HepG2 (cell line): ENCODE data around the gene NUBPL. TPM values are rescaled to one million over a fixed set of nuclear protein-coding genes. Genes with fewer than 3 reads are reported as not detected.

Experiments
- GMEB2 ChIP-seq: IDR thresholded peaks from 2 replicates; pipeline ENCODE4 v1.6.1; 2016; ENCODE audit warnings: missing biosample characterization, missing genetic modification reagents, low read depth
- HNRNPK ChIP-seq: fragments of 200-400 bp; formaldehyde crosslinking; IDR thresholded peaks from 2 replicates; pipeline ENCODE4 v1.6.1; 2018; ENCODE audit warnings: low read length, low read depth, moderate library complexity, mild to moderate bottlenecking; ENCODE audit not compliant: poor library complexity, severe bottlenecking
- NFRKB ChIP-seq: fragments of 450-650 bp; IDR thresholded peaks from 2 replicates; pipeline ENCODE4 v1.6.1; 2017
- PAX8 ChIP-seq: sonication (generic); formaldehyde crosslinking; IDR thresholded peaks from 2 replicates; pipeline ENCODE4 v1.8.0; 2022; ENCODE audit warnings: mild to moderate bottlenecking, missing genetic modification reagents, borderline replicate concordance
- PLSCR1 ChIP-seq: sonication (generic); formaldehyde crosslinking; IDR thresholded peaks from 2 replicates; pipeline ENCODE4 v1.5.0; 2020; ENCODE audit warnings: missing genetic modification reagents, mild to moderate bottlenecking, borderline replicate concordance
- POGZ ChIP-seq: sonication (generic); formaldehyde crosslinking; IDR thresholded peaks from 2 replicates; pipeline ENCODE4 v1.4.0; 2020; ENCODE audit warnings: mild to moderate bottlenecking, missing genetic modification reagents
- RFX3 ChIP-seq: IDR thresholded peaks from 2 replicates; pipeline ENCODE4 v1.6.1; 2016; ENCODE audit warnings: missing biosample characterization, missing genetic modification reagents
- RORA ChIP-seq: sonication (generic); formaldehyde crosslinking; IDR thresholded peaks from 2 replicates; pipeline ENCODE4 v1.5.0; 2020; ENCODE audit warnings: mild to moderate bottlenecking, missing genetic modification reagents, moderate library complexity
- TBX2 ChIP-seq: sonication (generic); formaldehyde crosslinking; IDR thresholded peaks from 2 replicates; pipeline ENCODE4 v1.5.0; 2020; ENCODE audit warnings: missing genetic modification reagents, mild to moderate bottlenecking, borderline replicate concordance
- YEATS2 ChIP-seq: sonication (generic); formaldehyde crosslinking; IDR thresholded peaks from 2 replicates; pipeline ENCODE4 v1.4.0; 2020; ENCODE audit warnings: missing genetic modification reagents, borderline replicate concordance
- ZNF746 ChIP-seq: sonication (generic); formaldehyde crosslinking; IDR thresholded peaks from 2 replicates; pipeline ENCODE4 v1.8.0; 2022; ENCODE audit warnings: mild to moderate bottlenecking, missing genetic modification reagents
- polyA plus RNA-seq, 8 experiments: library from polyadenylated mRNA; depleted of rRNA in 3 of 8; stranded (reverse) in 7 of 8; unstranded in 1 of 8; fragments of >200 nt; fragmentation: Illumina TruSeq in 4 of 8; extraction: Trizol in 4 of 8; gene quantifications; 2 replicates each; pipeline versions ENCODE4 v1.2.1 to v1.2.3, GENCODE V29; 2011 to 2016; ENCODE audit warnings: low read depth in 4 of 8, missing spikeins in 1 of 8, mixed read lengths in 1 of 8; ENCODE audit not compliant: insufficient read depth in 1 of 8
- total RNA-seq, 5 experiments: library from RNA; depleted of rRNA; stranded (reverse); fragments of >200 nt; fragmentation: Illumina TruSeq; extraction: Trizol; gene quantifications; 2 replicates each; pipeline ENCODE4 v1.2.3, GENCODE V29; 2016; ENCODE audit warnings: low read depth in 1 of 5
- TF ChIP-seq, protein P1 (sequence below): sonication (generic); formaldehyde crosslinking; IDR thresholded peaks from 2 replicates; pipeline ENCODE4 v1.5.1; 2020; ENCODE audit warnings: mild to moderate bottlenecking, missing genetic modification reagents, moderate library complexity
- TF ChIP-seq, protein P2 (sequence below): sonication (generic); formaldehyde crosslinking; conservative IDR thresholded peaks from 2 replicates; pipeline ENCODE4 v1.8.0; 2022; ENCODE audit warnings: mild to moderate bottlenecking, moderate library complexity, missing genetic modification reagents
- TF ChIP-seq, protein P3 (sequence below): IDR thresholded peaks from 2 replicates; pipeline ENCODE4 v1.6.1; 2016; ENCODE audit warnings: low read depth, missing genetic modification reagents, missing compliant biosample characterization

Gene NUBPL
- total and polyA plus RNA-seq, 2 of the 13 experiments (the other 11 are each of a cell fraction or from before 2014, with no cell fraction given), result 21.3 to 44.1 TPM

GRCh38 chr14:31717294-31718085 lies 156.3 kb downstream of the NUBPL start (continued):
- TF ChIP-seq GMEB2 (CRISPR knock-in tag) (no peak), RFX3 (CRISPR knock-in tag) (peak; percentile 74), RORA (CRISPR knock-in tag) (no peak), TBX2 (peak; percentile 52; the same call in 1 of the 2 replicates), POGZ (CRISPR knock-in tag) (peak; percentile 98), NFRKB (no peak), ZNF746 (CRISPR knock-in tag) (no peak; the same call in 1 of the 2 replicates), HNRNPK (no peak), PLSCR1 (CRISPR knock-in tag) (no peak), PAX8 (no peak), YEATS2 (CRISPR knock-in tag) (peak; percentile 76; the same call in 1 of the 2 replicates)
- TF ChIP-seq, protein P1, sequence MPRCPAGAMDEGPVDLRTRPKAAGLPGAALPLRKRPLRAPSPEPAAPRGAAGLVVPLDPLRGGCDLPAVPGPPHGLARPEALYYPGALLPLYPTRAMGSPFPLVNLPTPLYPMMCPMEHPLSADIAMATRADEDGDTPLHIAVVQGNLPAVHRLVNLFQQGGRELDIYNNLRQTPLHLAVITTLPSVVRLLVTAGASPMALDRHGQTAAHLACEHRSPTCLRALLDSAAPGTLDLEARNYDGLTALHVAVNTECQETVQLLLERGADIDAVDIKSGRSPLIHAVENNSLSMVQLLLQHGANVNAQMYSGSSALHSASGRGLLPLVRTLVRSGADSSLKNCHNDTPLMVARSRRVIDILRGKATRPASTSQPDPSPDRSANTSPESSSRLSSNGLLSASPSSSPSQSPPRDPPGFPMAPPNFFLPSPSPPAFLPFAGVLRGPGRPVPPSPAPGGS, result 0 out of 2 replicates have a peak, but pooled peaks have one; percentile 42
- TF ChIP-seq, protein P2, sequence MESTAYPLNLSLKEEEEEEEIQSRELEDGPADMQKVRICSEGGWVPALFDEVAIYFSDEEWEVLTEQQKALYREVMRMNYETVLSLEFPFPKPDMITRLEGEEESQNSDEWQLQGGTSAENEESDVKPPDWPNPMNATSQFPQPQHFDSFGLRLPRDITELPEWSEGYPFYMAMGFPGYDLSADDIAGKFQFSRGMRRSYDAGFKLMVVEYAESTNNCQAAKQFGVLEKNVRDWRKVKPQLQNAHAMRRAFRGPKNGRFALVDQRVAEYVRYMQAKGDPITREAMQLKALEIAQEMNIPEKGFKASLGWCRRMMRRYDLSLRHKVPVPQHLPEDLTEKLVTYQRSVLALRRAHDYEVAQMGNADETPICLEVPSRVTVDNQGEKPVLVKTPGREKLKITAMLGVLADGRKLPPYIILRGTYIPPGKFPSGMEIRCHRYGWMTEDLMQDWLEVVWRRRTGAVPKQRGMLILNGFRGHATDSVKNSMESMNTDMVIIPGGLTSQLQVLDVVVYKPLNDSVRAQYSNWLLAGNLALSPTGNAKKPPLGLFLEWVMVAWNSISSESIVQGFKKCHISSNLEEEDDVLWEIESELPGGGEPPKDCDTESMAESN (CRISPR knock-in tag), result peak; percentile 57; the same call in 1 of the 2 replicates
- TF ChIP-seq, protein P3, sequence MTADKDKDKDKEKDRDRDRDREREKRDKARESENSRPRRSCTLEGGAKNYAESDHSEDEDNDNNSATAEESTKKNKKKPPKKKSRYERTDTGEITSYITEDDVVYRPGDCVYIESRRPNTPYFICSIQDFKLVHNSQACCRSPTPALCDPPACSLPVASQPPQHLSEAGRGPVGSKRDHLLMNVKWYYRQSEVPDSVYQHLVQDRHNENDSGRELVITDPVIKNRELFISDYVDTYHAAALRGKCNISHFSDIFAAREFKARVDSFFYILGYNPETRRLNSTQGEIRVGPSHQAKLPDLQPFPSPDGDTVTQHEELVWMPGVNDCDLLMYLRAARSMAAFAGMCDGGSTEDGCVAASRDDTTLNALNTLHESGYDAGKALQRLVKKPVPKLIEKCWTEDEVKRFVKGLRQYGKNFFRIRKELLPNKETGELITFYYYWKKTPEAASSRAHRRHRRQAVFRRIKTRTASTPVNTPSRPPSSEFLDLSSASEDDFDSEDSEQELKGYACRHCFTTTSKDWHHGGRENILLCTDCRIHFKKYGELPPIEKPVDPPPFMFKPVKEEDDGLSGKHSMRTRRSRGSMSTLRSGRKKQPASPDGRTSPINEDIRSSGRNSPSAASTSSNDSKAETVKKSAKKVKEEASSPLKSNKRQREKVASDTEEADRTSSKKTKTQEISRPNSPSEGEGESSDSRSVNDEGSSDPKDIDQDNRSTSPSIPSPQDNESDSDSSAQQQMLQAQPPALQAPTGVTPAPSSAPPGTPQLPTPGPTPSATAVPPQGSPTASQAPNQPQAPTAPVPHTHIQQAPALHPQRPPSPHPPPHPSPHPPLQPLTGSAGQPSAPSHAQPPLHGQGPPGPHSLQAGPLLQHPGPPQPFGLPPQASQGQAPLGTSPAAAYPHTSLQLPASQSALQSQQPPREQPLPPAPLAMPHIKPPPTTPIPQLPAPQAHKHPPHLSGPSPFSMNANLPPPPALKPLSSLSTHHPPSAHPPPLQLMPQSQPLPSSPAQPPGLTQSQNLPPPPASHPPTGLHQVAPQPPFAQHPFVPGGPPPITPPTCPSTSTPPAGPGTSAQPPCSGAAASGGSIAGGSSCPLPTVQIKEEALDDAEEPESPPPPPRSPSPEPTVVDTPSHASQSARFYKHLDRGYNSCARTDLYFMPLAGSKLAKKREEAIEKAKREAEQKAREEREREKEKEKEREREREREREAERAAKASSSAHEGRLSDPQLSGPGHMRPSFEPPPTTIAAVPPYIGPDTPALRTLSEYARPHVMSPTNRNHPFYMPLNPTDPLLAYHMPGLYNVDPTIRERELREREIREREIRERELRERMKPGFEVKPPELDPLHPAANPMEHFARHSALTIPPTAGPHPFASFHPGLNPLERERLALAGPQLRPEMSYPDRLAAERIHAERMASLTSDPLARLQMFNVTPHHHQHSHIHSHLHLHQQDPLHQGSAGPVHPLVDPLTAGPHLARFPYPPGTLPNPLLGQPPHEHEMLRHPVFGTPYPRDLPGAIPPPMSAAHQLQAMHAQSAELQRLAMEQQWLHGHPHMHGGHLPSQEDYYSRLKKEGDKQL (CRISPR knock-in tag), result peak; percentile 74; the same call in 1 of the 2 replicates
